Sigmoid colon (tissue), 7 donors: ENCODE measurements around the gene XRRA1. TPM values are rescaled to one million over a fixed set of nuclear protein-coding genes. Genes with fewer than 3 reads are reported as not detected.

Source experiments
- DNase-seq: peaks from one replicate; pipeline ENCODE4 v3.0.0-alpha.2; 2019
- H3K27ac ChIP-seq, 4 donors: fragments of 200-600 bp; sonication (generic); one replicate each; pipeline ENCODE4 v1.5.1; 2016 to 2019; ENCODE audit warnings: mild to moderate bottlenecking in 1 of 4
- H3K27me3 ChIP-seq, 3 donors: fragments of 200-600 bp; sonication (generic); one replicate each; pipeline ENCODE4 v1.5.1; 2019; ENCODE audit warnings: mild to moderate bottlenecking in 1 of 3
- H3K36me3 ChIP-seq, 4 donors: fragments of 200-600 bp; sonication (generic); one replicate each; pipeline ENCODE4 v1.5.1; 2016 to 2019
- H3K4me1 ChIP-seq, 4 donors: fragments of 200-600 bp; sonication (generic); one replicate each; pipeline ENCODE4 v1.5.1; 2017 to 2019
- H3K4me3 ChIP-seq, 4 donors: fragments of 200-600 bp; sonication (generic); one replicate each; pipeline ENCODE4 v1.5.1; 2017 to 2019; ENCODE audit warnings: mild to moderate bottlenecking in 2 of 4, moderate library complexity in 1 of 4
- H3K9me3 ChIP-seq, 4 donors: fragments of 200-600 bp in 3 of 4; sonication (generic) in 3 of 4; one replicate each; pipeline versions ENCODE4 v1.5.1 to v1.6.1; 2013 to 2019
- EP300 ChIP-seq, 4 donors: sonication (generic); formaldehyde crosslinking; IDR thresholded peaks; one replicate each; pipeline ENCODE4 v1.6.1; 2017; ENCODE audit warnings: antibody characterized with exemption in 4 of 4
- POLR2A ChIP-seq, 2 donors: fragments of 450-650 bp; IDR thresholded peaks; one replicate each; pipeline ENCODE4 v1.6.1; 2016; ENCODE audit warnings: antibody characterized with exemption in 2 of 2, mild to moderate bottlenecking in 2 of 2, moderate library complexity in 2 of 2
- POLR2AphosphoS5 ChIP-seq, 4 donors: sonication (generic); formaldehyde crosslinking; IDR thresholded peaks; one replicate each; pipeline ENCODE4 v1.6.1; 2017; ENCODE audit warnings: antibody characterized with exemption in 4 of 4
- WGBS, 2 donors: extraction: QIAGEN DNeasy Blood & Tissue Kit; methylation state at CpG; one replicate each; pipeline ENCODE4 v1.1.7; 2013; 5-methylcytosine and 5-hydroxymethylcytosine counted together
- intact Hi-C: fragments of 100-400 bp; cut with DNase I; formaldehyde crosslinking; loops from one replicate; pipeline ENCODE4 v1.15.1; 2023
- polyA plus RNA-seq, 3 donors: library from polyadenylated mRNA; stranded (reverse); fragments of 200-250 nt; gene quantifications; one replicate each; pipeline ENCODE4 v1.2.3, GENCODE V29; 2013
- total RNA-seq, 4 donors: library from RNA; depleted of rRNA; stranded (reverse); fragments of >200 nt; gene quantifications; one replicate each; pipeline ENCODE4 v1.1.0, GENCODE V29; 2016
- TF ChIP-seq, protein P1 (sequence below), 4 experiments: fragments of 450-650 bp in 3 of 4; fragments of 200-600 bp in 1 of 4; IDR thresholded peaks; one replicate each; pipeline ENCODE4 v1.5.1; 2016 to 2019; ENCODE audit warnings: antibody characterized with exemption in 4 of 4, mild to moderate bottlenecking in 3 of 4, moderate library complexity in 2 of 4
- donor health status: healthy with polysubstance abuse.
- donor health status: Bipolar disorder and iron deficiency.
- donor health status: healthy.

The XRRA1 gene
- total and polyA plus RNA-seq, 7 donors: under 0.01 to 27.3 (median 11.9) TPM

GRCh38 chr11:74957937-74958629 lies 9.2 kb upstream of the XRRA1 start:
- Histone ChIP-seq H3K4me1 (peaks cover 0 to 42% (median 15%) of the 10 kb centered on the region in 4 donors), H3K27me3 (no peaks in the 10 kb centered on the region), H3K27ac (no peak overlapping the region), H3K9me3 (no peaks in the 10 kb centered on the region), H3K4me3 (no peak overlapping the region), H3K36me3 (peaks cover 0 to 4% (median 0%) of the 10 kb centered on the region in 4 donors)
- WGBS, 2 donors: 92 to 94% methylated on average over 1 of the region's 1 CpG
- no peak for DNase-seq
- intact Hi-C loops: no loop called here
- TF ChIP-seq POLR2AphosphoS5 (IDR thresholded peaks at IDR 0.05): no peak
- no peak for TF ChIP-seq POLR2A (IDR thresholded peaks at IDR 0.05)
- TF ChIP-seq, protein P1, sequence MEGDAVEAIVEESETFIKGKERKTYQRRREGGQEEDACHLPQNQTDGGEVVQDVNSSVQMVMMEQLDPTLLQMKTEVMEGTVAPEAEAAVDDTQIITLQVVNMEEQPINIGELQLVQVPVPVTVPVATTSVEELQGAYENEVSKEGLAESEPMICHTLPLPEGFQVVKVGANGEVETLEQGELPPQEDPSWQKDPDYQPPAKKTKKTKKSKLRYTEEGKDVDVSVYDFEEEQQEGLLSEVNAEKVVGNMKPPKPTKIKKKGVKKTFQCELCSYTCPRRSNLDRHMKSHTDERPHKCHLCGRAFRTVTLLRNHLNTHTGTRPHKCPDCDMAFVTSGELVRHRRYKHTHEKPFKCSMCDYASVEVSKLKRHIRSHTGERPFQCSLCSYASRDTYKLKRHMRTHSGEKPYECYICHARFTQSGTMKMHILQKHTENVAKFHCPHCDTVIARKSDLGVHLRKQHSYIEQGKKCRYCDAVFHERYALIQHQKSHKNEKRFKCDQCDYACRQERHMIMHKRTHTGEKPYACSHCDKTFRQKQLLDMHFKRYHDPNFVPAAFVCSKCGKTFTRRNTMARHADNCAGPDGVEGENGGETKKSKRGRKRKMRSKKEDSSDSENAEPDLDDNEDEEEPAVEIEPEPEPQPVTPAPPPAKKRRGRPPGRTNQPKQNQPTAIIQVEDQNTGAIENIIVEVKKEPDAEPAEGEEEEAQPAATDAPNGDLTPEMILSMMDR (IDR thresholded peaks at IDR 0.05): no peak
- TF ChIP-seq EP300 (IDR thresholded peaks at IDR 0.05): no peak

DNA sequence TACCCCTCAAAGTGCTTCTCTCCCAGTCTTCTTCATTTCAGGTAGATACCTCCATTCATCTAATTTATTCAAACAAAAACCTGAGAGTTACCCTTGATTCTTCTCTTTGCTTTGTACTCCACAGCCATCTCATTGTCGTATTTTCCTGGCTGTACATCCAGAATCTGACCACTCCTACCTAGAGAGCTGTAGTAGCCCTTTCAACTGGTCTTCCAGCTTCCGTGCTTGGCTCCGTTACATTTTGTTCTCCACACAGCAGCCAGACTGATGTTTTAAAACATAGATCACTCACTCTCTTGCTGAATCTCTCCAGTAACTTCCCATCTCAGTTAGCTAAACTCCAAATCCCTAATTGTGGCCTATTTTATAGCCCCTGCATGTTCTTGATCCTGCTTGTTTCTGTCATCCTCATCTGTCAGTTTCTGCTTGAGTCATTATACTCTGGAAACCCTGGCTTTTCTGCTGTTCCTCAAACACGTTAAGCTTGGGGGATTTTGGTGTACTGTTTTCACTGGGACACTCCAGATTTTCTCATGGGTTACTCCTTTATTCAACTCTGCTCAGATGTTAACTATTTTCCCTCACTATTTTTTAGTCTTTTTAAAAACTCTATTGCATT lies 7.6 kb upstream of the XRRA1 start:
- WGBS, 2 donors: 76 to 81% methylated on average over 4 of the region's 4 CpGs
- peaks cover 0 to 10% (median 0%) of the 10 kb centered on the region in 4 donors for H3K36me3 ChIP-seq
- H3K27ac ChIP-seq: peak overlapping the region in 1 of 4 donors; percentile 6
- no peak for DNase-seq
- no peak overlapping the region for H3K4me3 ChIP-seq
- H3K4me1 ChIP-seq: peaks cover 0 to 48% (median 15%) of the 10 kb centered on the region in 4 donors
- no peaks in the 10 kb centered on the region for H3K9me3 ChIP-seq
- intact Hi-C loops: no loop called here
- H3K27me3 ChIP-seq: no peaks in the 10 kb centered on the region
- TF ChIP-seq POLR2AphosphoS5 (IDR thresholded peaks at IDR 0.05) (no peak), EP300 (IDR thresholded peaks at IDR 0.05) (no peak), POLR2A (IDR thresholded peaks at IDR 0.05) (no peak)
- TF ChIP-seq, protein P1 (IDR thresholded peaks at IDR 0.05): no peak

DNA sequence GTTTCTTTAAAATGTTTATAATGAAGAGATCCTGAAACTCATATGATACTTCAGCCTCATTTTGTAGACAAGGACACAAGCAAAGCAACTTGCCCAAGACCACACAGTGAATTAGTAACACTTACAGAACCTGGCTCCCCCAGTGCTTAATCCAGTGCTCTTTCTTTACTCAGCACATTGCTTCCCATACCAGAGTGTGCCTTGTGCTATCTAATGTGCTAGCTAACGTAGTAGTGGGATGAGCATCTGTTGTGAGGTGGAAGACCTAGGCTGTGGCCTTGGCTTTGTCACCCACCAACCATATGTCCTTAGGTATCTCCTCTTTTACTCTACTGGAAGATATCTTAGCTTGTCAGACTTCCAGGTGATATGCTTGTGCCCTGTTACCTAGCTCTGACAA lies 5.3 kb upstream of the XRRA1 start:
- Histone ChIP-seq H3K9me3 (no peaks in the 10 kb centered on the region), H3K4me1 (peaks cover 0 to 65% (median 29%) of the 10 kb centered on the region in 4 donors), H3K27ac (no peak overlapping the region), H3K27me3 (no peaks in the 10 kb centered on the region), H3K4me3 (no peak overlapping the region), H3K36me3 (peaks cover 0 to 10% (median 0%) of the 10 kb centered on the region in 4 donors)
- intact Hi-C loops: loop anchor here (5.0 kb wide), 1 partner anchor 33 kb away; the partner anchor contains the start of gene NEU3
- TF ChIP-seq POLR2A (IDR thresholded peaks at IDR 0.05) (no peak), EP300 (IDR thresholded peaks at IDR 0.05) (no peak), POLR2AphosphoS5 (IDR thresholded peaks at IDR 0.05) (no peak)
- TF ChIP-seq, protein P1 (IDR thresholded peaks at IDR 0.05): no peak
- DNase-seq: no peak
- 93 to 95% methylated on average over 1 of the region's 1 CpG for WGBS, 2 donors

DNA sequence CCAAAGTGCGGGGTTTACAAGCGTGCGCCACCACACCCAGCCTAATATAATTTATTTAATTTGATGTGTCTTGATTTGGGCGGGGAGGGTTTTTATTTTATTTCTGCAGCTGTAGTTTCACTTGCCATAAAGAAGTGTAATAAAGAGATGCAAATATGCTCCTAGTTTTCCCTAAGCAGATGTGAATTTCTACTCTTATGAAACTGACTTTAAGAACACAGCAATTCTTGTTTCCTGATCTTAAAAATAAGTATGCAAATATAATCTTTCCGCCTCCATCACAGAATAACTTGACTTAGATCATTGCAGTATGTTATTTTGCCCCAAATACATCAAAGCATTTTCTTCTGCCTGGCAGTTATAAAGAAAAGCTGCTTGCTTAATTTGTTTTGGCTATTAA lies 4.6 kb upstream of the XRRA1 start:
- Histone ChIP-seq H3K36me3 (peaks cover 0 to 10% (median 0%) of the 10 kb centered on the region in 4 donors), H3K4me3 (no peak overlapping the region), H3K27me3 (no peaks in the 10 kb centered on the region), H3K9me3 (no peaks in the 10 kb centered on the region), H3K27ac (no peak overlapping the region), H3K4me1 (peaks cover 0 to 57% (median 31%) of the 10 kb centered on the region in 4 donors)
- TF ChIP-seq POLR2AphosphoS5 (IDR thresholded peaks at IDR 0.05) (no peak), POLR2A (IDR thresholded peaks at IDR 0.05) (no peak), EP300 (IDR thresholded peaks at IDR 0.05) (no peak)
- TF ChIP-seq, protein P1 (IDR thresholded peaks at IDR 0.05): no peak
- intact Hi-C loops: loop anchor here (5.0 kb wide), 1 partner anchor 34 kb away; the partner anchor contains the start of gene NEU3
- DNase-seq: no peak
- 43 to 65% methylated on average over 5 of the region's 5 CpGs for WGBS, 2 donors
